Adrenal gland (tissue), 12 donors: Measurements from ENCODE around the gene FEM1B. TPM values are rescaled to one million over a fixed set of nuclear protein-coding genes. Genes with fewer than 3 reads are reported as not detected.

Experiments
- DNase-seq, 7 donors: peaks; one replicate each; pipeline ENCODE4 v3.0.0-alpha.2; 2019 to 2020
- H3K27ac ChIP-seq, 5 donors: fragments of 200-600 bp; sonication (generic) in 4 of 5; 1 replicate in 3 of 5; 2 replicates in 2 of 5; pipeline versions ENCODE4 v1.5.1 to v1.8.0; 2016 to 2020; ENCODE audit warnings: mild to moderate bottlenecking in 1 of 5
- H3K27me3 ChIP-seq: fragments of 200-600 bp; 2 replicates; pipeline ENCODE4 v1.8.0; 2021
- H3K36me3 ChIP-seq, 2 donors: fragments of 200-600 bp; replicated peaks in 1 of 2; 1 replicate in 1 of 2; 2 replicates in 1 of 2; pipeline versions ENCODE4 v1.5.1 to v1.8.0; 2018 to 2022
- H3K4me1 ChIP-seq, 2 donors: fragments of 200-600 bp; replicated peaks in 1 of 2; 1 replicate in 1 of 2; 2 replicates in 1 of 2; pipeline versions ENCODE4 v1.5.1 to v1.8.0; 2018 to 2021
- H3K4me3 ChIP-seq, 4 donors: fragments of 200-600 bp; sonication (generic) in 3 of 4; one replicate each; pipeline ENCODE4 v1.5.1; 2016 to 2018
- H3K9me3 ChIP-seq, 3 donors: fragments of 200-600 bp; sonication (generic) in 1 of 3; replicated peaks in 1 of 3; 1 replicate in 2 of 3; 2 replicates in 1 of 3; pipeline versions ENCODE4 v1.5.1 to v1.8.0; 2016 to 2021
- POLR2A ChIP-seq, 2 donors: fragments of 450-650 bp; IDR thresholded peaks; one replicate each; pipeline ENCODE4 v1.6.1; 2017; ENCODE audit warnings: antibody characterized with exemption in 2 of 2, mild to moderate bottlenecking in 2 of 2, moderate library complexity in 1 of 2
- WGBS, 4 donors: extraction: QIAGEN DNeasy Blood & Tissue Kit in 2 of 4; methylation state at CpG; one replicate each; pipeline versions ENCODE4 v1.1.5 to v1.1.7; 2013 to 2017; 5-methylcytosine and 5-hydroxymethylcytosine counted together
- intact Hi-C, 2 donors: fragments of 100-400 bp; cut with DNase I; formaldehyde crosslinking; loops; one replicate each; pipeline versions ENCODE4 v1.14.1 to v1.15.0; 2022 to 2023
- polyA plus RNA-seq, 3 donors: library from polyadenylated mRNA; stranded (reverse); fragments of 200-250 nt in 2 of 3; fragments of 350-450 nt in 1 of 3; fragmentation: Illumina TruSeq in 1 of 3; extraction: RNeasy Lipid Tissue Mini Kit (QIAGEN cat#74804) in 1 of 3; gene quantifications; one replicate each; pipeline ENCODE4 v1.2.3, GENCODE V29; 2013 to 2014
- total RNA-seq, 9 donors: library from RNA; depleted of rRNA in 4 of 9; stranded (reverse); fragments of >200 nt in 4 of 9; fragments of 120-200 nt in 1 of 9; fragmentation: NEBNext Ultra II Directional in 1 of 9; extraction: Animal tissue kit (Norgen Biotek cat#: 25700) in 1 of 9; gene quantifications; one replicate each; pipeline versions ENCODE4 v1.1.0 to v1.2.4, GENCODE V29; 2013 to 2023
- TF ChIP-seq, protein P1 (sequence below), 6 experiments: fragments of 450-650 bp in 4 of 6; fragments of 200-600 bp in 2 of 6; sonication (generic) in 1 of 6; IDR thresholded peaks; 1 replicate in 5 of 6; 2 replicates in 1 of 6; pipeline versions ENCODE4 v1.5.1 to v1.8.0; 2016 to 2021; ENCODE audit warnings: antibody characterized with exemption in 6 of 6, mild to moderate bottlenecking in 2 of 6, moderate library complexity in 1 of 6
- donor health status: healthy with polysubstance abuse.
- donor health status: Bipolar disorder and iron deficiency.
- donor health status: DM: yes; HTN: yes; CAD: no.
- donor health status: DM: no; HTN: no; CAD: no.
- donor health status: DM: no; HTN: no; CAD: no.
- donor health status: DM: yes; HTN: yes; CAD: no.

The FEM1B gene
- total and polyA plus RNA-seq, 12 donors: 7.0 to 61.5 (median 42.7) TPM

DNA sequence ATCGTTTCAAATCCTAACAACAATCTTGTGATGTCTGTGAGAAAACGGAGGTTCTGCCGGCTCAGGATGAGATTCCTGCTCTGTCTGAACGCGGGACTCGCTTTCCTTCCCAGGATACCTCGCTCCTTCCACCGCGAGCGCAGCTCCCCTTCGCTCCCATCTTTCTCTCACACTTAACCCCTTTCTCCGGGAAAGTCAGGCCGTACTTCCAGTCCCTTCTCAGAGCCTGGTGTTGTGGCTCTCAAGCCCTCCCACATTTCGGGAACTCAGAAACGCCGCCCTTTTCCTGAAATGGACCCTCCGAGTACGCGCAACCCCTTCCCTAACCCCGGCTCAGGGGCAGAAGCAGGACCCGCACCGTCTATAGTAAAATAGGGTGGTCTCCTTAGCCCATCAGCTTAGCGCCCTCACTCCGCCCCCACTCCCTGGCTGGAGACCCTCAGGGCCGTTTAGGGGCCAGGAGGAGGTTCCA is 378 bp upstream of the FEM1B start:
- WGBS, 4 donors: 0 to 1% (median 0%) methylated on average over 20 to 25 of the region's 25 CpGs
- no peaks in the 10 kb centered on the region for H3K27me3 ChIP-seq
- peak overlapping the region in 3 of 4 donors; percentile 13 to 93 (median 80) for H3K4me3 ChIP-seq
- intact Hi-C loops: no loop called here
- H3K9me3 ChIP-seq: no peaks in the 10 kb centered on the region
- no peaks in the 10 kb centered on the region for H3K36me3 ChIP-seq
- peak overlapping the region; percentile 97 to 98 (median 97) for H3K27ac ChIP-seq
- DNase-seq: peak in 5 of 7 donors; percentile 48 to 79 (median 52)
- TF ChIP-seq, protein P1, sequence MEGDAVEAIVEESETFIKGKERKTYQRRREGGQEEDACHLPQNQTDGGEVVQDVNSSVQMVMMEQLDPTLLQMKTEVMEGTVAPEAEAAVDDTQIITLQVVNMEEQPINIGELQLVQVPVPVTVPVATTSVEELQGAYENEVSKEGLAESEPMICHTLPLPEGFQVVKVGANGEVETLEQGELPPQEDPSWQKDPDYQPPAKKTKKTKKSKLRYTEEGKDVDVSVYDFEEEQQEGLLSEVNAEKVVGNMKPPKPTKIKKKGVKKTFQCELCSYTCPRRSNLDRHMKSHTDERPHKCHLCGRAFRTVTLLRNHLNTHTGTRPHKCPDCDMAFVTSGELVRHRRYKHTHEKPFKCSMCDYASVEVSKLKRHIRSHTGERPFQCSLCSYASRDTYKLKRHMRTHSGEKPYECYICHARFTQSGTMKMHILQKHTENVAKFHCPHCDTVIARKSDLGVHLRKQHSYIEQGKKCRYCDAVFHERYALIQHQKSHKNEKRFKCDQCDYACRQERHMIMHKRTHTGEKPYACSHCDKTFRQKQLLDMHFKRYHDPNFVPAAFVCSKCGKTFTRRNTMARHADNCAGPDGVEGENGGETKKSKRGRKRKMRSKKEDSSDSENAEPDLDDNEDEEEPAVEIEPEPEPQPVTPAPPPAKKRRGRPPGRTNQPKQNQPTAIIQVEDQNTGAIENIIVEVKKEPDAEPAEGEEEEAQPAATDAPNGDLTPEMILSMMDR (IDR thresholded peaks at IDR 0.05): no peak
- TF ChIP-seq POLR2A (IDR thresholded peaks at IDR 0.05): peak in 1 of 2 donors; percentile 2
- peaks cover 40 to 60% of the 10 kb centered on the region in 2 donors for H3K4me1 ChIP-seq

DNA sequence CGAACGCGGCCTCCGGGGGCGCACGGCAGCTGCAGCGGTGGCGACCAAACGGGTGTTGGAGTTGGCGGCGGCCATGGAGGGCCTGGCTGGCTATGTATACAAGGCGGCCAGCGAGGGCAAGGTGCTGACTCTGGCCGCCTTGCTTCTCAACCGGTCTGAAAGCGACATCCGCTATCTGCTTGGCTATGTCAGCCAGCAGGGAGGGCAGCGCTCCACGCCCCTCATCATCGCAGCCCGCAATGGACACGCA is 725 bp downstream of the FEM1B start:
- Histone ChIP-seq H3K9me3 (no peaks in the 10 kb centered on the region), H3K27me3 (no peaks in the 10 kb centered on the region), H3K36me3 (no peaks in the 10 kb centered on the region), H3K4me1 (peaks cover 33 to 60% of the 10 kb centered on the region in 2 donors), H3K4me3 (peak overlapping the region; percentile 80 to 96 (median 88)), H3K27ac (peak overlapping the region; percentile 97 to 98 (median 97))
- TF ChIP-seq POLR2A (IDR thresholded peaks at IDR 0.05): no peak
- TF ChIP-seq, protein P1 (IDR thresholded peaks at IDR 0.05): peak in 3 of 6 experiments; percentile 5 to 31 (median 26)
- intact Hi-C loops: no loop called here
- peak in 5 of 7 donors; percentile 64 to 82 (median 72) for DNase-seq
- 0 to 1% (median 0%) methylated on average over 10 to 22 of the region's 22 CpGs for WGBS, 4 donors

DNA sequence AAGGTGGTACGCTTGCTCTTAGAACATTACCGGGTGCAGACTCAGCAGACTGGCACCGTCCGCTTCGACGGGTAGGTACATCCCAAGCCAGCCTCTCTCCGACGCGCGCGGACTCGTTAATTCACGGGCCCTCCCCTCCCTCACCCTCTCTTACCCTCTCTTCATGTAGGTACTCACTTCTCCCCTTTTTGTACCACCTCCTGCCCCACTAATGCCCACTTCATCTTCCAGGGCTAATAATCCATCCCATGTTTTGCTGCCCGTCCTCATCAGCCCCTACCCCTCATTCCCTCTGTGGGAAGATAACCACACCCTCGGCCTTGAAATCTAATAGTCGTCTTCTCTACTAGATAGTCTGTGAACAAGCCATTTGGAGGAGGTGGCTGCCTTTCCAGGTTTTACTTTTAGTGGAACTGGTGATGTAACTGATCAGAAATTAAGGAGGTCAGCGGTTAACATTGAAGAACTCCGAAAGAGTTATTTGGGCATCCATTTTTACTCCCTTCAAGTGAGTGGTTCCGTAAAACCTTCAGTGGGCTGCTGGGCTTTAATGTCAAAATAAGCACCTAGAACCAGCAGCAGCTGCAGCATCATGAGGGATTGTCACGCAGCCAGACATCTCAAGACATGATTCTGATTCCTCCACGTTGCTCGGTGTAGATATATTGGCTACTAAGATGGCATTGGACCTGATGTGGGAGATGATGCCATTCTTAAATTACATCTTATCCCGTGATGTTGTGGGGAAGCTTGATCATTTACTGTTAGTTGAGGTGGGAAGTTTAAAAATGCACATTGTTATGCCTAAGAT is 1.3 kb downstream of the FEM1B start:
- intact Hi-C loops: no loop called here
- peaks cover 33 to 61% of the 10 kb centered on the region in 2 donors for H3K4me1 ChIP-seq
- H3K36me3 ChIP-seq: no peaks in the 10 kb centered on the region
- peak overlapping the region; percentile 80 to 96 (median 88) for H3K4me3 ChIP-seq
- H3K27me3 ChIP-seq: no peaks in the 10 kb centered on the region
- no peaks in the 10 kb centered on the region for H3K9me3 ChIP-seq
- peak in 4 of 7 donors; percentile 29 to 69 (median 52) for DNase-seq
- 0 to 2% (median 1%) methylated on average over 21 to 23 of the region's 23 CpGs for WGBS, 4 donors
- TF ChIP-seq, protein P1 (IDR thresholded peaks at IDR 0.05): no peak
- TF ChIP-seq POLR2A (IDR thresholded peaks at IDR 0.05): no peak
- H3K27ac ChIP-seq: peak overlapping the region; percentile 97 to 98 (median 97)

DNA sequence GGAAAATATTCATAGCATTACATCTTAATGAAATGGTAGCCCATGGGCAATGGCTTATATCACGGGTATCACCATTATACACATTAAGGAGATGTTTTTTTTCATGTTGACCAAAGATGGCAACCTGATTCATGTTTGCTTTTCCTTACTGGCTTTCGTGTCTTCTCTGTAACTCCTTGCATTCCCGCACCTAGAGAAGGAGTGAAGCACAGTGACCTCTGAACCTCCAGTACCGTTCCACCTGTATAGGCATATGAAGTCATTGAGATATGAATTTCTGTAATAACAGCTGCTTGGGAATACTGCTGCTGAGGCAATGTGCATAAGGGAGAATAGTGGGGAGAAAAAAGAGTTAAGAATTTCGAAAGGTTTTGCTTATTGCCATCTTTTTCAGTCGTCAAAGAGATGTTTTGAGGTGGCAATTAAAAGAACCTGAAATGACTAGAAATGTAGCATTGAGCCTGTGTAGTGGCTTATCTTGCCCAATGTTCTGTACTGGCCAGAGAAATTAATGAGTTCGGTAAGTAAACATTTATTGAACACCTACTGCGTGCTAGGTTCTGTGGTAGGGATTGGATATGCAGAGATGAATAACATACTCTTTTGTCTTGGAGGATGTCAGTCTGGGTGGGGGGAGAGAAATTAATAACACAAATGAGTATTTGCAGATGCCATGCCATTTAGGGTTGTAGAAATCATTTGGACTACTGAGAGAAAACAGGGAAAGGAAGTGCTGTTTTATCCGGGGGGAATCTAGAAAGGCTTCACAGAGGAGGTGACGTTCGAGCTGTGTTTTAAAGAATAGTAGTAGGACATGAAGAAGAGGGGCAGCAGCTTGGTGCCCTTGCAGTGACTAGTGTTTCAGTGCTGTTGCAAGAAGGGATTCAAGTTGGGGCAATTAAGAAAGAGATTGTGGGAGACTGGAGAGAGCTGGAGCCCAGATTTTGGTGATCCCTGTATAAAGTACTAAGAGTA is 2.5 kb downstream of the FEM1B start:
- H3K4me1 ChIP-seq: peaks cover 33 to 70% of the 10 kb centered on the region in 2 donors
- H3K27ac ChIP-seq: peak overlapping the region in 3 of 5 donors; percentile 19 to 98 (median 97)
- 21 to 29% (median 27%) methylated on average over 11 of the region's 11 CpGs for WGBS, 4 donors
- TF ChIP-seq, protein P1 (IDR thresholded peaks at IDR 0.05): no peak
- no peak for TF ChIP-seq POLR2A (IDR thresholded peaks at IDR 0.05)
- intact Hi-C loops: no loop called here
- DNase-seq: no peak
- H3K9me3 ChIP-seq: no peaks in the 10 kb centered on the region
- peak overlapping the region in 1 of 4 donors; percentile 80 for H3K4me3 ChIP-seq
- H3K36me3 ChIP-seq: peaks cover 0 to 7% of the 10 kb centered on the region in 2 donors
- no peaks in the 10 kb centered on the region for H3K27me3 ChIP-seq
